Measurements from ENCODE around the gene MAP3K3. TPM values are rescaled to one million over a fixed set of nuclear protein-coding genes. Genes with fewer than 3 reads are reported as not detected.

MAP3K3 gene
- total and polyA plus RNA-seq, 2 donors (not counting 1 experiment from before 2014, with no cell fraction given) = 49.1 to 74.7 TPM

- Histone ChIP-seq H3K4me3 (ENCODE audit: control extremely low read depth in 1 of 5, extremely low read depth in 1 of 5, insufficient read depth in 1 of 5, low read depth in 2 of 5, low read length in 4 of 5) (no peak overlapping the region), H2AFZ (ENCODE audit: insufficient read depth, low read depth, low read length, poor library complexity, severe bottlenecking) (no peak overlapping the region), H3K79me2 (ENCODE audit: control insufficient read depth, insufficient read depth, low read length) (peaks cover 8% of the 10 kb centered on the region), H3K27ac (ENCODE audit: low read length in 2 of 2) (no peak overlapping the region), H3K9ac (ENCODE audit: low read length) (no peak overlapping the region), H3K4me2 (replicated peaks; ENCODE audit: low read depth, low read length, poor library complexity, severe bottlenecking) (no peak overlapping the region), H3K36me3 (replicated peaks in 1 of 2; ENCODE audit: control extremely low read depth in 1 of 2, control insufficient read depth in 1 of 2, extremely low read depth in 1 of 2, insufficient read depth in 2 of 2, low read length in 1 of 2) (peaks cover 5 to 79% of the 10 kb centered on the region in 2 experiments), H4K20me1 (ENCODE audit: control insufficient read depth, insufficient read depth, low read length, poor library complexity, severe bottlenecking) (no peaks in the 10 kb centered on the region), H3K27me3 (replicated peaks in 1 of 4; ENCODE audit: control extremely low read depth in 1 of 4, control insufficient read depth in 3 of 4, insufficient read depth in 4 of 4, low read length in 3 of 4) (no peaks in the 10 kb centered on the region), H3K4me1 (ENCODE audit: control insufficient read depth in 2 of 2, insufficient read depth in 2 of 2, low read length in 2 of 2) (no peaks in the 10 kb centered on the region), H3K9me3 (ENCODE audit: control extremely low read depth in 1 of 3, control insufficient read depth in 2 of 3, insufficient read depth in 1 of 3, low read length in 2 of 3) (no peaks in the 10 kb centered on the region)
- no peak for TF ChIP-seq EZH2 (IDR thresholded peaks at IDR 0.05; ENCODE audit: borderline replicate concordance, insufficient read depth, low read depth, low read length, poor library complexity, severe bottlenecking)
- TF ChIP-seq, protein P1, sequence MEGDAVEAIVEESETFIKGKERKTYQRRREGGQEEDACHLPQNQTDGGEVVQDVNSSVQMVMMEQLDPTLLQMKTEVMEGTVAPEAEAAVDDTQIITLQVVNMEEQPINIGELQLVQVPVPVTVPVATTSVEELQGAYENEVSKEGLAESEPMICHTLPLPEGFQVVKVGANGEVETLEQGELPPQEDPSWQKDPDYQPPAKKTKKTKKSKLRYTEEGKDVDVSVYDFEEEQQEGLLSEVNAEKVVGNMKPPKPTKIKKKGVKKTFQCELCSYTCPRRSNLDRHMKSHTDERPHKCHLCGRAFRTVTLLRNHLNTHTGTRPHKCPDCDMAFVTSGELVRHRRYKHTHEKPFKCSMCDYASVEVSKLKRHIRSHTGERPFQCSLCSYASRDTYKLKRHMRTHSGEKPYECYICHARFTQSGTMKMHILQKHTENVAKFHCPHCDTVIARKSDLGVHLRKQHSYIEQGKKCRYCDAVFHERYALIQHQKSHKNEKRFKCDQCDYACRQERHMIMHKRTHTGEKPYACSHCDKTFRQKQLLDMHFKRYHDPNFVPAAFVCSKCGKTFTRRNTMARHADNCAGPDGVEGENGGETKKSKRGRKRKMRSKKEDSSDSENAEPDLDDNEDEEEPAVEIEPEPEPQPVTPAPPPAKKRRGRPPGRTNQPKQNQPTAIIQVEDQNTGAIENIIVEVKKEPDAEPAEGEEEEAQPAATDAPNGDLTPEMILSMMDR (IDR thresholded peaks at IDR 0.05) = no peak
- Mint-ChIP-seq H3K9me3 (ENCODE audit: insufficient read depth) (no peaks in the 10 kb centered on the region), H3K27me3 (no peaks in the 10 kb centered on the region), H3K4me3 (no peak overlapping the region), H3K27ac (no peak overlapping the region), H3K4me1 (no peaks in the 10 kb centered on the region)
- POLR2A ChIA-PET = no interaction called here
- intact Hi-C loops (cut with micrococcal nuclease) = no loop called here
- CTCF ChIA-PET = interaction anchor here (0.7 kb wide), 1 partner anchor 339 kb away, joined by 3 read pairs; no protein-coding TSS in a partner anchor
- 100% methylated on average over 2 of the region's 5 CpGs for WGBS (ENCODE audit: insufficient coverage)
- DNase-seq (no peak), ATAC-seq (ENCODE audit: low read depth) (no peak)
These were observed 34.4 kb upstream of the MAP3K3 start for GRCh38 chr17:63587770-63588169.

GRCh38 chr17:63588797-63589196 lies 33.4 kb upstream of the MAP3K3 start:
- H3K4me3 ChIP-seq (ENCODE audit: control extremely low read depth in 1 of 5, extremely low read depth in 1 of 5, insufficient read depth in 1 of 5, low read depth in 2 of 5, low read length in 4 of 5) = no peak overlapping the region
- H3K36me3 ChIP-seq (replicated peaks in 1 of 2; ENCODE audit: control extremely low read depth in 1 of 2, control insufficient read depth in 1 of 2, extremely low read depth in 1 of 2, insufficient read depth in 2 of 2, low read length in 1 of 2) = peaks cover 4 to 69% of the 10 kb centered on the region in 2 experiments
- intact Hi-C loops (cut with micrococcal nuclease) = no loop called here
- Mint-ChIP-seq H3K4me1 (no peaks in the 10 kb centered on the region), H3K9me3 (ENCODE audit: insufficient read depth) (no peaks in the 10 kb centered on the region), H3K4me3 (no peak overlapping the region), H3K27me3 (no peaks in the 10 kb centered on the region), H3K27ac (no peak overlapping the region)
- ChIA-PET POLR2A (no interaction called here), CTCF (no interaction called here)
- H3K4me1 ChIP-seq (ENCODE audit: control insufficient read depth in 2 of 2, insufficient read depth in 2 of 2, low read length in 2 of 2) = no peaks in the 10 kb centered on the region
- no peak for ATAC-seq (ENCODE audit: low read depth)
- no peaks in the 10 kb centered on the region for H3K79me2 ChIP-seq (ENCODE audit: control insufficient read depth, insufficient read depth, low read length)
- WGBS (ENCODE audit: insufficient coverage) = 99% methylated on average over 11 of the region's 11 CpGs
- H3K9ac ChIP-seq (ENCODE audit: low read length) = no peak overlapping the region
- H3K9me3 ChIP-seq (ENCODE audit: control extremely low read depth in 1 of 3, control insufficient read depth in 2 of 3, insufficient read depth in 1 of 3, low read length in 2 of 3) = no peaks in the 10 kb centered on the region
- no peaks in the 10 kb centered on the region for H4K20me1 ChIP-seq (ENCODE audit: control insufficient read depth, insufficient read depth, low read length, poor library complexity, severe bottlenecking)
- H3K4me2 ChIP-seq (replicated peaks; ENCODE audit: low read depth, low read length, poor library complexity, severe bottlenecking) = no peak overlapping the region
- no peak overlapping the region for H3K27ac ChIP-seq (ENCODE audit: low read length in 2 of 2)
- no peaks in the 10 kb centered on the region for H3K27me3 ChIP-seq (replicated peaks in 1 of 4; ENCODE audit: control extremely low read depth in 1 of 4, control insufficient read depth in 3 of 4, insufficient read depth in 4 of 4, low read length in 3 of 4)
- no peak for TF ChIP-seq EZH2 (IDR thresholded peaks at IDR 0.05; ENCODE audit: borderline replicate concordance, insufficient read depth, low read depth, low read length, poor library complexity, severe bottlenecking)
- TF ChIP-seq, protein P1 (IDR thresholded peaks at IDR 0.05) = no peak
- DNase-seq = no peak
- H2AFZ ChIP-seq (ENCODE audit: insufficient read depth, low read depth, low read length, poor library complexity, severe bottlenecking) = no peak overlapping the region
